CD4-positive, alpha-beta T cell treated with Interleukin-6 for 4 hours (primary cell): ENCODE results near the gene REXO4.
"Not testable (repeated sequence)": the region's sequence is repeated elsewhere in the genome, so short reads cannot be mapped to it uniquely, and the experiment has no call there.

ENCODE experiments used
- DNase-seq: peaks from one replicate; pipeline ENCODE4 v3.0.0-alpha.2; 2020; ENCODE audit warnings: mixed read lengths

Gene REXO4

DNA sequence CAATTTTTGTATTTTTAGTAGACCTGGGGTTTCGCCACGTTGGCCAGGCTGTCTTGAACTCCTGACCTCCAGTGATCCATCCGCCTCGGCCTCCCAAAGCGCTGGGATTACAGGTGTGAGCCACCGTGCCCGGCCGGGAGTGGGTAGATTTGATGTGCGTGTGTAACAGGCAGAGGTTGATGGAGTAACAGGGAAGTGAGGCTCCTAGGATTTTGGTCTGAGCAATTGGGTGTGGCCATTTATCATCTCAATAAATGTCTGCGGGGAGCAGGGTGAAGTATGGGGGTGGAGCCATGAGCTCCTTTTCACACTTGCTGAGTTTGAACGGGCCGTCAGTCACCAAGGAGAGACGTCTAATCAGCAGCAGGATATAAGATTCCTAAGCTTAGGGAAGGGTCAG is 1.2 kb upstream of the REXO4 start:
- DNase-seq = no peak

DNA sequence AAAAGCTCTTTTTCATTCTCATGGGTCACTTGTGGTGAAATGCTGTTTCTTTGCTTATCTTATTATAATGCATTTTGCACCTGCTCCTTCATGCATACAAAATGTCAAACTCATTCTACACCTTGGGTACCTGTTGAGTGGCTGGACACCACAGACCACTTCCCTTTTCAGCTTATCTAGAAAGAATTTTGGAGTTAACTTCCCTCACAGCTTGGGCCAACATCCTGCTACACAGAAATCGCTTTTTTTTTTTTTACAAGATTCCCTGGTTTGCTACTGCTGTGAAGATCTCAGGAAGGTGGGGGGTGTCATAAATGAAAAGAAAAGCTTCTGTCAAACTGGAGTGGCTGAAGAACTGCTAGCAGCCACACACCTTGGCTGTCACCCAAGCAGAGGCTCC is 2.6 kb downstream of the REXO4 start:
- no peak for DNase-seq

DNA sequence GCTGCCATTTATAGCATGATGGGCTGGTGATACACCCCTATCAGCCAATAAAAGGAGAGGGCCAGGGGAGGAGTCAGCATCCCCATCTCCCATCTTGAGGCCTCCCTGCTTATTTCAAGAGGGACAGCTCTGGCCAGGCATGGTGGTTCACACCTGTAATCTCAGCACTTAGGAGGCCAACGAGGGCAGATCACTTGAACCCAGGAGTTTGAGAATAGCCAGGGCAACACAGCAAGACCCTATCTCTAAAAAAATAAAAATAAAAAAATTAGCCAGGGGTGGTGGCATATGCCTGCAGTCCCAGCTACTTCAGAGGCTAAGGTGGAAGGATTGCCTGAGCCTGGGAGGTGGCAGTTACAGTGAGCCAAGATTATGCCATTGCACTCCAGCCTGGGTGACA is 9.8 kb downstream of the REXO4 start:
- no peak for DNase-seq

DNA sequence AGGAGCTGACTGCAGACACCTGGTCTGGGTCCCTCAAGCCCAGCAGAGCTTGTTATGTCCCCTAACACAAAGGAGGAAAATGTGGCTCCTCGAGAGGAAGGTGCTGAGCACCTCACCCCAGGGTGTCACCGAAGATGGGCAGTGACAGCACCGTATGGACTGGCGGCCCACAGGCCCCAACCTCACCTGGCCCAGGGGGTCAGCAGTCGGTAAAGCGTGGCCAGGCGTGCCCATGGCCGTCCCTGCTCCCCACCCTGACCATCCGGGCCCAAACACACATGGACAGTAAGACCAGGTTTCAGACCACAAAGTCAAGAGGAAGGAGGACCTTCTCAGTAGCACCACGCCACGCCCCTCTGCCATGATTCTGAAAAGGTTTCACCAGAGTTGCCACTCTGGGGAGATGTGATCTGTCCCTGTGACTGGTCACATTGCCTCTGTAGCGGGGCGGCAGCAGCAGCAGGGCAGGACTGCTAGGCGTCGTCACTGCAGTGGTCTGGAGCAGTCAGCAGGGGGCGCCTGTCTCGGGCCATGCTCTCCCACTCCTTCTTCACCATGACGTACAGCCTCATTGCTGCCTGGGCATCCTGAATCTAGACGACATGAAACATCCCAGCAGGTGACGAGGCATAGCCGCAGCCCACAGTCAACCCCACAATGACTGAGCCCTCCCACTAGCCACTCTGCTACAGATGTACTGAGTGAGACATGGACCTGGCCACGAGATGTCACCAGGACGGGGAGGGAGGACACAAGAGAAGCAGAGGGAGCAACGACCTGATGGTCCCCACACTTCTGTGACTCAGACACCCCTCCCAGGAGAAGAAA is 11.1 kb downstream of the REXO4 start:
- DNase-seq = peak; percentile 81

DNA sequence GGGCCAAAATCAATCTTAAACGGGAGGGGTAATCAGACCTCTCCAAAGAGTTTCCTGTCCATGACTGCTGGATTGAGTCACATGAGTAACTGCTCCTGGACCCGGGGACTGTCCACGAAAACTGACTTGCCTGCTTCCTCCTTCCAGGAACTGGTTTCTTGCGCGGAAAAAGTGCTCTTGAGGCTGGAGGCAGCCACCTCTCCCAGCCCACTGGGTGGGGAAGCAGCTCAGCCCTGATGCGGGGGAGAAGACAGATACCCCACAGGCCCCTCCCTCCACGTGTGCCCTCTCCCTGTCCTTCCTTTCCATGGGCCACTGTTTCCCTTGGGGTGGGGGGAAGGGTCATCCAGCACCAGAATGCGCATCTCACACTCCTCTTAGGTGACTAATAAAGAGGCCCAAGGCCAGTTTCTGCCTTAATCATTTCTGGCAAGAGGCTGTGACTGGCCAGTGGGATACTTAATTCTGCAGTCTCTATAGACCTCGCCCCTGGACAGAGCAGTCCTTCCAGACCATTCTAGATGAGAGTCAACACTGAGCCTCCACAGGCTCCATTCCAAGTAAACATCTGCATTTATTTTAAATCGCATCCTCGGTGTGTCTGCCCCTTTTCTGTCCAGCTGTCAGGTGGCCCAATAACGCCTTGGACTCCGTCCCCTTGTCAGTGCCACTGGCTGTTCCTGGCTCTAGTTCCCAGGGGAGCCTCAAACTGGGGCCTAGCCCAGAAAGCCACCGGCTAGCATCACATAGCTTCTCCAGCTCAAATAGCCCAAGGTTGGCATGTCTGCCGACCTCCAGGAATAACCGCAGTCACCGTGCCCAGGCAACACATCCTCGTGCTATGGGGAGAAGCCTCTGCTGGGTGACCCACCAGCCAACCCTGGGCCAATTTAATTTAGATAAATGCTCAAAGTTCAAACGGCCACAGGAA is 12.0 kb downstream of the REXO4 start:
- no peak for DNase-seq

DNA sequence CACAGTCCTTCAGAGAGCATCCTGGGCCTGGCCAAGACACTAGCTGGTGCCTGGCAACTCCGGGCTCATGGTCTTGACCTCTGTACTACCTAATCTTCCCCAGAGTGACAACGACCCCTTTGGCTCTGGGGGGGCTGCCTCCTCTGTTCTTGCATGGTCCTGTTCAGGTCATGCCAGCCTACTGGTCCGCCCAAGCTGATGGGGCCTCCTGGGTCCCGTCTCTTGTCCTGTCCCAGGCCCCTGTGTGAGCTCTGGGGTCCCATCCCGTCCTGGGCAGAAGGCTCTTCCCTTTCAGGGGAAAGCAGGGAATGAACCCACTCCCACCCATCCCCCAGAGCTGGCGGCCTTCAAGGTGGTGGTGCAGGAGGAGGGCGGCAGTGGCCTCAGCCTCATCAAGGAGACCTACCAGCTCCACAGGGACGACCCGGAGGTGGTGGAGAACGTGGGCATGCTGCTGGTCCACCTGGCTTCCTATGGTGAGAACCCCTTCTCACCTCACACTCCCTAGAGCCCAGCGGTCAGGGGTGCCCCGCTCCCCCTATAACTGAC is 13.3 kb downstream of the REXO4 start:
- no peak for DNase-seq

DNA sequence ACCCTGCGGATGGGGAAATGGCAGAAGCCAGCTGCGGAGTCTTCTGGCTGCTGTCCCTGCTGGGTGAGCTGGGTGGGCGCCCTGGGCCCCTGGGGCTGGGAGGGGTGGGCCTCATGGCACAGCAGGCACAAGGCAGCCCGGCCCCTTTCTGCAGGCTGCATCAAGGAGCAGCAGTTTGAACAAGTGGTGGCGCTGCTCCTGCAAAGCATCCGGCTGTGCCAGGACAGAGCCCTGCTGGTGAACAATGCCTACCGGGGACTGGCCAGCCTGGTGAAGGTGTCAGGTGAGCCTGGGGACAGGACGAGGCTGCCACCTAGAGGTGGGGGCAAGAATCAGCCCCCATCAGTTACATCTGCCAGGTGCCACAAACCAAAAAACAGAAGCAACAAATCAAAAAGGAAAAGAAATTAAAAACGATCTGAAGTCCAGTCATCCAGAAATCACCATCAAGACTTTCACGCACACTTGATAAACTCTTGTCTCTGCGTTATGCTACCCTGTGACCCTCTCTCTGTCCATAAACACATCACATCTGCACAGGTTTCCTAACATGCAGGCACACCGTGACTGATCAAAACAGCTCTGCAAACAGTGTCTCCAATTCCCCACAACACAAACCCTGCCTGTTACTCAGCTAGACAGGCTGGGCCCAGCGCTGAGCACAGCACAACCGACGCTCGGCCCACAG is 13.9 kb downstream of the REXO4 start:
- DNase-seq = peak; percentile 75

DNA sequence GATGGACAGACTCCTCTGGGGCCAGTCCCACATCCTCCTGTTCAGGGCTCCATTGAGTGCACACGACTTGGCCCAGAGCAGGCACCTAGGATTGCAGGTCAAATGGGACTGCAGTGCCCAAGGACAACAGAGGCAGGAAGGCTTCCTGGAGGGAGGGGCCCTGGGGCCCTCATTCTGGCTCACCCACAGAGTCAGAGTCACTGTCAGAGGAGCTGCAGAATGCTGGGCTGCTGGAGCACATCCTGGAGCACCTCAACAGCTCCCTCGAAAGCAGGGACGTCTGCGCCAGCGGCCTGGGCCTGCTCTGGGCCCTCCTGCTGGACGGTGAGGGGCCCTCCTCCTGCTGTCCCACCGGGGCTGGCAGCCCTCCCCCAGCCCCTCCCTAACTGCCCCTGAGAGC is 15.1 kb downstream of the REXO4 start:
- DNase-seq = no peak

DNA sequence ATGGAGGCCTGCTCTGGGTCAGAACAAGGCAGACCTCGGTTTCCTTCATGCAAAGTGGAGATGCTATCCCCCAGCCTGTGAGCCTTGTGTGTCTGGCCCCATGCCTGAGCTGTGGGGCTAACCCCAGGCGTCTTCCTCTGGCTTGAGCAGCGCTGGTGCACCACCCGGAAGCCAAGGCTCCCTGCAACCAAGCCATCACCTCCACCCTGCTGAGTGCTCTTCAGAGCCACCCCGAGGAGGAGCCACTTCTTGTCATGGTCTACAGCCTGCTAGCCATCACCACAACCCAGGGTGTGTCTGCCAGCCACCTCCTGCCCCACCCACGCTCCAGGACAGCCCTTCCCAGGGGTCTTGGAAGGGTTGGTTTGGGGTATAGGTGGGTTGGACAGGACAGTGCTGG is 16.2 kb downstream of the REXO4 start:
- DNase-seq = no peak

DNA sequence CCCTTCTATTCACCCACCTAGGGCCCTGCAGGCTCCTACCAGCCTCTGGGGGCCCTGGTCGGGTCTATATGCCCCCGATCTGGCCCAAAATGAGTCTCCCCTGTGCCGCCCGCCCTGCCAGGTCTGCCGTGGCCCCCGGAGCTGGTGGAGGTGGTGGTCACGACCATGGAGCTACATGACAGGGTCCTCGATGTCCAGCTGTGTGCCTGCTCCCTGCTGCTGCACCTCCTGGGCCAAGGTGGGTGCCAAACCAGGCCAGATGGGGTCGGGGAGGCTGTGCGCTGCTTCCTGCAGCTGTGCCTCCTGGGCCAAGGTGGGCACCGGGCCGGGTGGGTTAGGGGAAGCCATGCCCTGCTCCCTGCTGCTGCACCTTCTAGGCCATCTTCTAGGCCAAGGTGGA is 17.5 kb downstream of the REXO4 start:
- no peak for DNase-seq

DNA sequence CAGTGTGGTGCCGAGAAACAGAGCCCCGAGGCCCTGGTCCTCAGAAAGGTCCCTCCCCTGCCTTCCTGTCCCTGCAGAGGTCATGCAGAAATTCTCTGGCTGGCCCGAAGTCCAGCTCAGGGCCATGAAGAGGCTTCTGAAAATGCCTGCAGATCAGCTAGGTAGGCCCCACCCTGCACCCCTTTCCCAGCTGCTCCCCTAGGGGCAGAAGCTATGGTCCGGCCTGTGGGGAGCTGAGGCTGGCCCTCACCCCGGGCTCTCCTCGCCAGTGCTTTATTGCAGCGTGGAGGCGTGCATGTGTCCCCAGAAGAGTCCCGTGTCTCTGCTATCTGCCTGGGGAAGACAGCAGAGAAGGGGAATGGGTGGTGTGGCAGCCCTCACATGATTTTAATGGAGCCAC is 19.9 kb downstream of the REXO4 start:
- DNase-seq = no peak

DNA sequence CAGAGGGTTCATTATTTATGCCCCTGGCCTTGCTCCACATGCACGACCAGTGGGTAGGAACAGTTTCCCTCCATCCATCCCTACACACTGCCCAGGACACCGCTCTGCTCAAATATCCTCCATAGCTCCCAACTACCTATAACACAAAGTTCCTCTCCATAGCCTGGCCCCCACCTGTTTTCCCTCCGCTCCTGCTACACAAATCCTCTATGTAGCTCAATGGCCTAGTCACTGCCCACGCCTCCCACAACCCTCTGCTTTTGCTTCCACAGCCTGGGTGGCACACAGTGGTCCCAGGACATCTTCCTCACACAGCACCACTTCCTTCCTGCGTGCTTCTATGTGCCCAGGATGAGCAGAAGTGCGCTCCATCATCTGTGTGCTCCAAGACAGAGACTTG is 20.4 kb downstream of the REXO4 start:
- no peak for DNase-seq

DNA sequence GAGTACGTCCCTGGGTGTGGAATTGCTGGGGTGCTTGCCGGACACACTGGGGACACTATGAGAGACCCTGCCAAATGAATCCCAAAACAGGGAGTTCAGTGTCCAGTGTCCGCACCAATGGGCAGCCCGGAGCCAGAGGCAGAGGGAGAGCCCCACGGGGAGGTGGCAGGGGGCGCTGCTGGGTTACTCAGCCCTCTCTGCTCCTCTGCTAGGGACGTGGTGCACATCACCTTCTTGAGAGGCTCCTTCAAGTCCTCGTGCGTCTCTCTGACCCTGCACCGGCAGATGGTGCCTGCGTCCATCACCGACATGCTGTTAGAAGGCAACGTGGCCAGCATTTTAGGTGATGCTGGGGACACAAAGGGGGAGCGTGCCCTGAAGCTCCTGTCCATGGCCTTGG is 20.9 kb downstream of the REXO4 start:
- DNase-seq = peak; percentile 9

DNA sequence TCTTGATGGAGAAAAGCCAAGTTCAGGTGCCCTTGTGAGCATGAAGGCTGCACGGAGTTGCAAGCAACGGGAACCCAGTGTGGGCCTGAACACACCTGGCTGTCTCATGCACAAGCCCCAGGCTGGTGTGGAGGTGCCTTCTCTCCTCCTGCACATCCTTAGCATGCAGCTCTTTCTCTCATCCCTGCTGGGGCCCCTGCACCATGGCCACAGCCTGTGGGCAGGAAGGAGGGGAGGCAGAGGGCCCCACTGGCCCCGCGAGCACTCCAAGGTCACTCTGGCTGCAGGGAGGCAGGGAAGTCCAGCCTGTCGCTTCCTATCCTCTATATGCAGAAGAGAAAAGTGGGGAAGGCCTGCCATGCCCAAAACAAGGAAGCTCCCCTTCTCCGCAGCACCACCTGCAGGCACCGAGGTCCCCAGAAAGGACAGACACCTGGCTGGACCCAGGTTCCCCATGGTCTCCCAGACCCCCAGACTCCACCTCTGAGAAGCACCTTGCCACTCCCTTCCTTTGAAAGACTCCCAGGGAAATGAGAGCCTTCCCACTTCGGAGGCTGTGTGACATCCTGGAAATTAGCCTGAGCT is 23.0 kb downstream of the REXO4 start:
- no peak for DNase-seq

DNA sequence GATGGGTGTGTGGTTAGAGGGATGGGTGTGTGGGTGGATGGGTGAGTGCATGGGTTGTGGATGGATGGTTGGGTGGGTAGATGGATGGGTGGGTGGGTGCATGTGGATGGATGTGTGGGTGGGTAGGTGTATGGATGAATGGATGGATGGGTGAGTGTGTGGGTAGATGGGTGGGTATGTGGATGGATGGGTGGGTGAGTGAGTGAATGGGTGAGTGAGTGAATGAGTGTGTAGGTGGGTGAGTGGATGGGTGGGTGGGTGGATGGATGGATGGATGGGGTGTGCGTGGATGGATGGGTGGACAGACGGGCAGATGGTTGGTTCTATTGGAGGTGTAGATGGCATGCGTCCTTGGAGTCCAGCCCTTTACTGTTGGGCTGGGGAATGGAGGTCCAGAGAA is 24.4 kb downstream of the REXO4 start:
- no peak for DNase-seq

DNA sequence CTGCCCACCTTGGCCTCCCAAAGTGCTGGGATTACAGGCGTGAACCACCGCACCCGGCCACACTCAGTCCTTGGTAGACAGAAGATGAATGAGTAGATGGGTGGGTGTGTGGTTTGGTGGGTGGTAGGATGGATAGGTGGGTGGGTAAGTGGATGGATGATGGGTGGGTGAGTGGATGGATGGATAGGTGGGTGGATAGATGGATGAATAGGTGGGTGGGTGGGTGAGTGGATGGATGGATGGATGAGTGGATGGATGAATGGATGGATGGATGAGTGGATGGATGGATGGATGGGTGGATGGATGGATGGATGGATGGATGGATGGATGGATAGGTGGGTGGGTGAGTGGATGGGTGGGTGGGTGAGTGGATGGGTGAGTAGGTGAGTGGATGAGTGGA is 25.5 kb downstream of the REXO4 start:
- DNase-seq = not testable (repeated sequence)

DNA sequence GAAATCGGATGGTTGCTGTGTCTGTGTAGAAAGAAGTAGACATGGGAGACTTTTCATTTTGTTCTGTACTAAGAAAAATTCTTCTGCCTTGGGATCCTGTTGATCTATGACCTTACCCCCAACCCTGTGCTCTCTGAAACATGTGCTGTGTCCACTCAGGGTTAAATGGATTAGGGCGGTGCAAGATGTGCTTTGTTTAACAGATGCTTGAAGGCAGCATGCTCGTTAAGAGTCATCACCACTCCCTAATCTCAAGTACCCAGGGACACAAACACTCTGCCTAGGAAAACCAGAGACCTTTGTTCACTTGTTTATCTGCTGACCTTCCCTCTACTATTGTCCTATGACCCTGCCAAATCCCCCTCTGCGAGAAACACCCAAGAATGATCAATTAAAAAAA is 26.4 kb downstream of the REXO4 start:
- DNase-seq = not testable (repeated sequence)

DNA sequence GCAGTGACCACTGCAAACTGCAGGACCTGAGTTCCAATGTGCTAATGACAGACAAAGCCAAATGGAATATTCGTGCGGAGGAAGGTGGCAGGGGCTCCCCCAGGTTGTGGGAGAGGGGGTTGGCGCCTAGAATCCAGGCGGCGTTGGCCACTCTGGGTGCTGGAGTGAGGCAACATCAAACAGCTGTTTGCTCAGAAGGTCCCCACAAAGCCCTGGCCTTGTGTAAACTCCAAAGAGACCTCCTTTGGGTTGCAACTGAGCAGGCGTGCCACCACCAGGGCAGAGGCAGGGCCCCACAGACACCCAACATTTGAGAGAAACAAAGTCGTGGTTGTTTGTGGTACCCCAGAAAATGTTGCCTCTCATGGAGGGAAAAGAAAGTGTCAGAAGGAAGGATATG is 27.1 kb downstream of the REXO4 start:
- DNase-seq = no peak

DNA sequence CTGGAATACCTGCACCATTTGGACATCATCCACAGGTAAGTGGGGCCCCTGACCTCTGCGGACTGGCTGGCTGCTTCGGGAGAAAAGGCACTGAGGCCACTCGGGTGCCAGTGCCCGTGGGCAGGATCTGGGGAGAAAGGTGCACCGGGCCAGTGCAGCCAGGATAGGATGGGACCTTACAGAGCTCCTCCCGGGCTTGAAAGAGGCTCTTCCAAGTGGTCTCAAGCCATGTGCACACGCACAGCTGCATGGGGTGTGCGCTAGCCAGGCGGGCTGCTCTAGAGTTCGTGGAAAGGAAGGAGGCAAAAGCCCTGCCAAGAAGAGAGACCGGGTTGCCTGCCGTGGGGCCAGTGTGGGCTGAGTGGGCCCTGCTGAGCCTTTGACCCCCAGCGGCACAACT is 28.2 kb downstream of the REXO4 start:
- DNase-seq = no peak

DNA sequence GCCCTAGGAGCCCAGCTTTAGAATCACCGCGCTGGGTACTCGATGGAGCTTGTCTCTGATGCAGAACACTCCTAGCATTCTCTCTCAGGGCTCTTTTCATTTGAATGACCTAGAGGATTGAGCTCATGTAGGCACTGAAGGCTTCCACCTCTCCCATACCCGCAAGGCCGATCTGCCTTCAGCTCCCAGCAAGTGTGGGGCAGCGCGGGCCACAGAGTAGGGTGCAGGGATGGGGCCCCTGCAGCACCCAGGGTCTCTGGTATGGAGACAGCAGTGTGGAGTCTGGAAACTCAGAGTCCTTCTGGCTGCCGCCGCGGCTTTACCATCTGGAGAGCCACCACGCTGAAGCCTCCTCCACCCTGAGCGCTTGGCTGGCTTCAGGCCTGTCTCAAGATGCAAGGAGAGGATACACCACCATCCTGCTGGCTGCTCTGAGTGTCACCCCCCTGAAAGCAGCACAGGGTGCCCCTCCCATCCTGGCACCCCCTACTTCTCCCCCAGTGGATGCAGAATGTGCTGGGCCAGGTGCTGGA is 28.7 kb downstream of the REXO4 start:
- no peak for DNase-seq

DNA sequence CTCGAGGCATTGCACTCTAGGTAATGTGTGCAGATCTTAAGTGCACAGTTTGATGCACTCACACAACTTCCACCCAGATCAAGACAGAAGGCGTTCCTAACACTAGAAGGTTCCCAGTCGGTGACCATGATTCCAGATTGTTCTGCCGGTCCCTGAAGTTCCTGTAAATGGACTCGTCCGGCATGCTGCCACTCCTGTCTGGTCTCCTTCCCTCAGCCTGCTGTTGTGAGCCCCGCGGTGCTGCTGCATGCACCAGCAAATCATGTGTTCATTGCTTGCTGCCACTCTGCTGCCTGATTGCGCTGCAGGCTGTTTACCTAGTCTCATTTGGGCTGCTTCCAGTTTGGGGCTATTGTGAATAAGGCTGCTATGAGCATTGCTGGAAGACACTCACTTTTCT is 30.1 kb downstream of the REXO4 start:
- DNase-seq = no peak

DNA sequence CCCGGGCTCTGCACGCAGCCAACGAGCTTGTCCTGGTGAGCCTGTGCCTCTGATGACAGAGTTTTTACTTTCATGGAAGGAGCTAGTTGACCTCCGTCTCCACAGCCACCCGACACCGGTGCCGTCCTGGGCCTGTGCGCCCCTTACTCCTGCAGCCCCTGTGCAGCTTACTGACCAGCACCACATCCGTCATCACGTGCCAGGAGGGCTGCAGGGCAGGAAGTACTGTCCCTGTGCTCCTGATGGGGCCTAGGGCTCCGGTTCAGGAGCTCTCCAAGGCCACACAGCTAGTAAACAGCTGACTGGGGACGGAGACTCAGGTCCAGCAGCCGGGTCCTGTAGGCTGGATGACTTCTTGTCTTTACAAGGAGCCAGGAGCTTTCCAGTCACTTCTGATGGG is 31.5 kb downstream of the REXO4 start:
- no peak for DNase-seq

DNA sequence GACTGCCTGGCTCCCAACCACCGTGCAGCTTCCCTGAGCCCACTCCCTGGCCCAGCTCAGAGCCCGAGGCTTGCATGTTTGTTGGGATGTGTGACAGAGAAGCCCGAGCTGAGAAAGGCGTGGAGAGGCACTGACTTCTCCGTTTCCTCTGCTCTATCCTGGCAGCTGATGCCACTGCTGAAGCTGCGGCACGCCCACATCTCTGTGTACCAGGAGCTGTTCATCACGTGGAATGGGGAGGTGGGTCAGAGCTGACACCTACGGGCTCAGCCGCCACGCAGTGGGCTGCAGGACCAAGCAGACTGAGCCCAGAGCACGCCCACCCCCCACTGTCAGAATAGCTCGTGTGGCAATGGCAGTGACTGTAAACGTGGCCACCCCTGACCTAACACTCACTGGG is 32.4 kb downstream of the REXO4 start:
- no peak for DNase-seq
